ENCODE data around the gene C19orf44. TPM values are rescaled to one million over a fixed set of nuclear protein-coding genes. Genes with fewer than 3 reads are reported as not detected.
"Not testable (repeated sequence)": the region's sequence is repeated elsewhere in the genome, so short reads cannot be mapped to it uniquely, and the experiment has no call there.

C19orf44 gene
- 10 to 100 TPM in 3 of 4 donors, 1 to 10 TPM in 1; 8.6 to 12.0 (median 10.6) TPM for total RNA-seq

DNA sequence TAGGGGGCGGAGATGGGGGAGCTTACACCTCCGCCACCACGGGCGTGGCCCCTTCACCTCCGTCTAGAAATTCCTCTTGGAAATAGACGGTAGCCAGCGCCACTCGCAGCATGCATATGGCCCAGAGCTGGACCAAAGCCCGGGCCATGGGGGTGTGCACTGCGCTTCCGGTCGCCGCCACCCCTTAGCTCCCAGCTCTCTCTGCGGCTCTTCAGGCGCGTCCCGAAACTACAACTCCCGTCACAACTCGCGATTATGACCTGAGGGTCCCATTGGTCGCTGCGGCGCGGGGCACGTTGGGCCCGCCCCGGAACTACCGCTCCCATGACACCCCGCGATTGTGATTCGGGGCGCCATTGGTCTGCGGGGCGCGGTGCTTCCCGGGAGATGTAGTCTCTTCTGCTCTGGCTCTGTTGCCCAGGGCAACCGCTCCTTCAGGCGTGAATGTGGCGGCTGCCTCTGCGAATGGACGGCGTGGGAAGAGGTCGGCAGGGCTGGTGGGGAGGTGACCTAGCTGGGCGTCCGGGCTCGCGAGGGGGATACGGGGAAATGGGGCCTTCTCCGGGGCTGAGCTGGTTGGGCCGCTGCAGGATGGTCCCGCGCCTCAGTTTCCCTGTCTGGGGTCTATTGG lies at the start of gene C19orf44, which contains the start of gene CALR3:
Gene C19orf44 (plus strand): TSS at position 413 of the 631 bp plus-strand sequence. CDS start 4,399 bp downstream, outside the sequence.
Gene CALR3 (minus strand): TSS at position 186 of the 631 bp plus-strand sequence. CDS start 38 bp downstream, at position 148.
- intact Hi-C loops (cut with DNase I) = no loop called here
- Histone ChIP-seq H3K4me3 (replicated peaks in 1 of 3) (peak within 1 kb of the TSS; percentile 31 to 61 (median 44)), H3K27me3 (no peaks in the 10 kb centered on the region), H3K4me1 (peaks cover 0 to 5% of the 10 kb centered on the region in 2 donors), H3K9me3 (no peaks in the 10 kb centered on the region), H3K27ac (peak within 1 kb of the TSS; percentile 27 to 77 (median 37)), H3K36me3 (peaks cover 4% of the 10 kb centered on the region in 2 donors)
- peak; percentile 99 for DNase-seq
- TF ChIP-seq, protein P1, sequence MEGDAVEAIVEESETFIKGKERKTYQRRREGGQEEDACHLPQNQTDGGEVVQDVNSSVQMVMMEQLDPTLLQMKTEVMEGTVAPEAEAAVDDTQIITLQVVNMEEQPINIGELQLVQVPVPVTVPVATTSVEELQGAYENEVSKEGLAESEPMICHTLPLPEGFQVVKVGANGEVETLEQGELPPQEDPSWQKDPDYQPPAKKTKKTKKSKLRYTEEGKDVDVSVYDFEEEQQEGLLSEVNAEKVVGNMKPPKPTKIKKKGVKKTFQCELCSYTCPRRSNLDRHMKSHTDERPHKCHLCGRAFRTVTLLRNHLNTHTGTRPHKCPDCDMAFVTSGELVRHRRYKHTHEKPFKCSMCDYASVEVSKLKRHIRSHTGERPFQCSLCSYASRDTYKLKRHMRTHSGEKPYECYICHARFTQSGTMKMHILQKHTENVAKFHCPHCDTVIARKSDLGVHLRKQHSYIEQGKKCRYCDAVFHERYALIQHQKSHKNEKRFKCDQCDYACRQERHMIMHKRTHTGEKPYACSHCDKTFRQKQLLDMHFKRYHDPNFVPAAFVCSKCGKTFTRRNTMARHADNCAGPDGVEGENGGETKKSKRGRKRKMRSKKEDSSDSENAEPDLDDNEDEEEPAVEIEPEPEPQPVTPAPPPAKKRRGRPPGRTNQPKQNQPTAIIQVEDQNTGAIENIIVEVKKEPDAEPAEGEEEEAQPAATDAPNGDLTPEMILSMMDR (IDR thresholded peaks at IDR 0.05) = peak in 3 of 6 experiments; percentile 3 to 27 (median 22)
- TF ChIP-seq POLR2A (IDR thresholded peaks at IDR 0.05) = peak in 1 of 2 donors; percentile 43
- 0 to 1% methylated on average over 11 to 49 of the region's 52 CpGs for WGBS, 2 donors

DNA sequence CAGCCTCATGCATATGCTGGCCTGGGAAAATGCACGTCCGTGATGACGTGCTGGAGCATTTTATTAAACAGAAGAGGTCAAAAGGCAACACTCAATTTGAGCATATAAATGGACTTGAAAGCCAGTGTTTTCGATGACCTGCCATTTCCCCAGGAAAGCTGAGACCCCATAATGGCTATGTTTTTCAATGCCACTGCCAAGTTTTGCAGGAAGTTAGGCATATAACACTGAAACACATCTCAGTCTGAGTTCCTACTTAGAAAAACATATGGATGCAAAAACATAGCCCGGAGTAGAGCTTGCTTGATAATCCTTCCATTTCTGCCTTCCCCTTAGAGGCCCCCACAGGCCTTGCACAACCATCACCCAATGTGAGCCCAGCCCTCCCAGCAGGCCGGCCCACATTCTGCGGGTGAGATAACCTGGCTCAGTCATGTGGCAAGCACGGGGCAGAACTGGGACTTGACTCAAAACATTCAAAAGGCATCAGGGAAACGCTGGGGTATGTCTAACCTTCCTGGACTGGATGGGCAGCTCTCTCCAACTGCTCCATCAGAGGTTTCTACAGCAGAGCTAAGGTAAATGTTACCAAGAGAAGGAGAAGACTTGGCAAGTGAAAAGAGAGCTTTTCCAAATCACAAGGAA lies 49.3 kb upstream of the C19orf44 start:
- no peaks in the 10 kb centered on the region for H3K9me3 ChIP-seq
- peak overlapping the region in 2 of 3 donors; percentile 35 to 39 for H3K27ac ChIP-seq
- no peak for TF ChIP-seq POLR2A (IDR thresholded peaks at IDR 0.05)
- TF ChIP-seq, protein P1 (IDR thresholded peaks at IDR 0.05) = no peak
- 20 to 26% methylated on average over 9 of the region's 9 CpGs for WGBS, 2 donors
- H3K4me3 ChIP-seq (replicated peaks in 1 of 3) = no peak overlapping the region
- no peaks in the 10 kb centered on the region for H3K36me3 ChIP-seq
- DNase-seq = peak; percentile 75 to 83
- intact Hi-C loops (cut with DNase I) = no loop called here
- peaks cover 27 to 40% of the 10 kb centered on the region in 2 donors for H3K4me1 ChIP-seq
- no peaks in the 10 kb centered on the region for H3K27me3 ChIP-seq

DNA sequence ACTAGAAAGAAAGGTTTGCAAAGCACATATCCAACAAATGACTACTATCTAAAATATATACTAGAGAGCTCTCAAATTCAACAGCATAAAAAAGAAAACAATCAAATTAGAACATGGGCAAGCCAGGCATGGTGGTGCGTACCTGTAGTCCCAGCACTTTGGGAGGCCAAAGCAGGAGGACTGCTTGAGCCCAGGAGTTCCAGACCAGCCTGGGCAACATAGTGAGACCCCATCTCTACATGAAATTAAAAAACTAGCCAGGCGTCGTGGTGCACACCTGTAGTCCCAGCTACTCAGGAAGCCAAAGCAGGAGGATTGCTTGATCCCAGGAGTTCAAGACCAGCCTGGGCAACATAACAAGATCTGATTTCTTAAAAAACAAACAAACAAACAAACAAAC lies 47.3 kb upstream of the C19orf44 start:
- H3K27me3 ChIP-seq; H3K36me3 ChIP-seq; H3K9me3 ChIP-seq; H3K4me3 ChIP-seq (replicated peaks in 1 of 3); DNase-seq; H3K27ac ChIP-seq; intact Hi-C loops (cut with DNase I): not testable (repeated sequence)
- H3K4me1 ChIP-seq = peaks cover 28 to 34% of the 10 kb centered on the region in 2 donors
- WGBS, 2 donors = 97 to 99% methylated on average over 3 of the region's 3 CpGs

DNA sequence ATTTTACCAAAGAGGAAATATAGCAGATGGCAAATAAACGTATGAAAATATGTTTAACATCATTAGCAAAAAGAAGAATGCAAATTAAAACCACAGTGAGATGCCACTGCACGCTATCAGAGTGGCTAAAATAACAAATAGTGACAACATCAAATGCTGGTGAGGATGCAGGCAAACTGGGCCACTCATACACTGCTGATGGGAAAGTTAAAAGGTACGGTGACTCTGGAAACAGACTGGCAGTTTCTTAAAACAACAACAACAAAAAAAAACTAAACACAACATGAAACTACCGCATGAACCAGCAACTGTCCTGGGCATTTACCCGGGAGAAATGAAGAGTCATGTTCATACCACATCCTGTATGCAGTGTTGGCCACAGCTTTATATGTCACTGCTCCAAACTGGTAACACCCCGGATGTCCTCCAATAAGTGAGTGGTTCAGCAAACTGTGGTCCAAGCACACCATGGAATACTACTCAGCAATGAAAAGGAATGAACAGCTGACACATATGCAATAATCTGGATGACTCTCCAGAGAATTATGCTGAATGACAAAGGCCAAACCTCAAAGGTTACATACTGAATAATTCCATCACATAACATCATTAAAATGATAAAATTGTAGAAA lies 46.7 kb upstream of the C19orf44 start:
- no peak overlapping the region for H3K27ac ChIP-seq
- peaks cover 28 to 39% of the 10 kb centered on the region in 2 donors for H3K4me1 ChIP-seq
- no peaks in the 10 kb centered on the region for H3K27me3 ChIP-seq
- WGBS, 2 donors = 77 to 91% methylated on average over 6 of the region's 6 CpGs
- no peaks in the 10 kb centered on the region for H3K9me3 ChIP-seq
- intact Hi-C loops (cut with DNase I) = no loop called here
- H3K36me3 ChIP-seq = no peaks in the 10 kb centered on the region
- TF ChIP-seq POLR2A (IDR thresholded peaks at IDR 0.05) = no peak
- TF ChIP-seq, protein P1 (IDR thresholded peaks at IDR 0.05) = no peak
- H3K4me3 ChIP-seq (replicated peaks in 1 of 3) = no peak overlapping the region
- no peak for DNase-seq

DNA sequence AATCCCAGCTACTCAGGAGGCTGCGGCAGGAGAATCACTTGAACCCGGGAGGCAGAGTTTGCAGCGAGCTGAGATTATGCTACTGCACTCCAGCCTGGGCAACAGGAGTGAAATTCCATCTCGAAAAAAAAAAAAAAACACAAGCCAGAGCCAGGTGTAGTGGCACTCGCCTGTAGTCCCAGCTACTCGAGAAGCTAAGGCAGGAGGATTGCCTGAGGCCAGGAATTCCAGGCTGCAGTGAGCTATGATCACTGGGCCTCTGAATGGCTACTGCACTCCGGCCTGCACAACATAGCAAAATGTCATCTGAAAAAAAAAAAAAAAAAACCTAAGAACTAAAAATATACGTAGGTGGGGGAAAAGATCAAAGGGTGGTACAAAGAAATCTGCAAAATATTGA lies 43.9 kb upstream of the C19orf44 start:
- no peak overlapping the region for H3K4me3 ChIP-seq (replicated peaks in 1 of 3)
- H3K27ac ChIP-seq = no peak overlapping the region
- DNase-seq = peak in 1 of 2 donors; percentile 55
- H3K36me3 ChIP-seq = no peaks in the 10 kb centered on the region
- 38 to 54% methylated on average over 8 of the region's 8 CpGs for WGBS, 2 donors
- TF ChIP-seq, protein P1 (IDR thresholded peaks at IDR 0.05) = no peak
- TF ChIP-seq POLR2A (IDR thresholded peaks at IDR 0.05) = no peak
- intact Hi-C loops (cut with DNase I) = no loop called here
- peaks cover 23 to 37% of the 10 kb centered on the region in 2 donors for H3K4me1 ChIP-seq
- H3K27me3 ChIP-seq = no peaks in the 10 kb centered on the region
- no peaks in the 10 kb centered on the region for H3K9me3 ChIP-seq

All from thyroid gland (tissue), 4 donors.